Glutamatergic neuron (in vitro differentiated cells): ENCODE measurements around the gene GNAT3. TPM values are rescaled to one million over a fixed set of nuclear protein-coding genes. Genes with fewer than 3 reads are reported as not detected.

Source experiments
- DNase-seq: peaks from one replicate; pipeline ENCODE4 v3.0.0; 2022
- H3K27ac Mint-ChIP-seq: one replicate; pipeline ENCODE4 v1.8.0; 2020; ENCODE audit warnings: mild to moderate bottlenecking, mixed read lengths, inconsistent platforms; ENCODE audit not compliant: unreplicated experiment
- H3K27me3 Mint-ChIP-seq: one replicate; pipeline ENCODE4 v1.8.0; 2020; ENCODE audit warnings: mild to moderate bottlenecking, moderate library complexity, mixed read lengths, inconsistent platforms; ENCODE audit not compliant: unreplicated experiment
- H3K36me3 Mint-ChIP-seq: one replicate; pipeline ENCODE4 v1.8.0; 2020; ENCODE audit warnings: mild to moderate bottlenecking, mixed read lengths, inconsistent platforms; ENCODE audit not compliant: unreplicated experiment
- H3K4me1 Mint-ChIP-seq: one replicate; pipeline ENCODE4 v1.8.0; 2020; ENCODE audit warnings: mild to moderate bottlenecking, low read depth, mixed read lengths, inconsistent platforms; ENCODE audit not compliant: unreplicated experiment
- H3K4me3 Mint-ChIP-seq: one replicate; pipeline ENCODE4 v1.8.0; 2020; ENCODE audit warnings: mild to moderate bottlenecking, mixed read lengths, inconsistent platforms; ENCODE audit not compliant: unreplicated experiment
- H3K9me3 Mint-ChIP-seq: one replicate; pipeline ENCODE4 v1.8.0; 2020; ENCODE audit warnings: mild to moderate bottlenecking, moderate library complexity, mixed read lengths, inconsistent platforms; ENCODE audit not compliant: unreplicated experiment
- CTCF ChIP-seq: fragments of 200-600 bp; sonication (generic); IDR thresholded peaks from one replicate; pipeline ENCODE4 v1.5.0; 2021; ENCODE audit not compliant: partially characterized antibody, unreplicated experiment
- total RNA-seq: library from RNA; stranded (reverse); fragmentation: NEBNext Ultra II Directional; extraction: Animal tissue kit (Norgen Biotek cat#: 25700); gene quantifications from one replicate; pipeline ENCODE4 v1.2.1, GENCODE V29; 2021; ENCODE audit not compliant: unreplicated experiment

The GNAT3 gene
- total RNA-seq, 1 donor from 2014 or later = 2.0 TPM

- no peaks in the 10 kb centered on the region for H3K36me3 Mint-ChIP-seq
- no peak for TF ChIP-seq CTCF
- H3K27me3 Mint-ChIP-seq = no peaks in the 10 kb centered on the region
- H3K27ac Mint-ChIP-seq = no peak overlapping the region
- no peak overlapping the region for H3K4me3 Mint-ChIP-seq
- peaks cover 8% of the 10 kb centered on the region for H3K4me1 Mint-ChIP-seq
- no peak for DNase-seq
- peaks cover 2% of the 10 kb centered on the region for H3K9me3 Mint-ChIP-seq
Measured at GRCh38 chr7:80480566-80480965, 31.3 kb downstream of the GNAT3 start.

GRCh38 chr7:80478683-80479082 is 33.2 kb downstream of the GNAT3 start:
- Mint-ChIP-seq H3K4me1 (peaks cover 15% of the 10 kb centered on the region), H3K9me3 (peaks cover 2% of the 10 kb centered on the region), H3K27ac (no peak overlapping the region), H3K36me3 (no peaks in the 10 kb centered on the region), H3K27me3 (no peaks in the 10 kb centered on the region), H3K4me3 (no peak overlapping the region)
- no peak for DNase-seq
- no peak for TF ChIP-seq CTCF

GRCh38 chr7:80476035-80476434 is 35.8 kb downstream of the GNAT3 start:
- H3K4me3 Mint-ChIP-seq = no peak overlapping the region
- H3K4me1 Mint-ChIP-seq = peaks cover 20% of the 10 kb centered on the region
- H3K36me3 Mint-ChIP-seq = no peaks in the 10 kb centered on the region
- no peak for DNase-seq
- H3K9me3 Mint-ChIP-seq = no peaks in the 10 kb centered on the region
- H3K27me3 Mint-ChIP-seq = no peaks in the 10 kb centered on the region
- H3K27ac Mint-ChIP-seq = no peak overlapping the region
- TF ChIP-seq CTCF = no peak

- no peaks in the 10 kb centered on the region for H3K27me3 Mint-ChIP-seq
- H3K36me3 Mint-ChIP-seq = no peaks in the 10 kb centered on the region
- no peaks in the 10 kb centered on the region for H3K9me3 Mint-ChIP-seq
- no peak overlapping the region for H3K4me3 Mint-ChIP-seq
- no peak overlapping the region for H3K27ac Mint-ChIP-seq
- TF ChIP-seq CTCF = no peak
- DNase-seq = no peak
- H3K4me1 Mint-ChIP-seq = peaks cover 20% of the 10 kb centered on the region
Measured at GRCh38 chr7:80475383-80475782, 36.5 kb downstream of the GNAT3 start.

- Mint-ChIP-seq H3K4me1 (peaks cover 21% of the 10 kb centered on the region), H3K9me3 (no peaks in the 10 kb centered on the region), H3K36me3 (no peaks in the 10 kb centered on the region), H3K27ac (no peak overlapping the region), H3K27me3 (no peaks in the 10 kb centered on the region), H3K4me3 (no peak overlapping the region)
- no peak for DNase-seq
- no peak for TF ChIP-seq CTCF
Measured at GRCh38 chr7:80473751-80474150, 38.1 kb downstream of the GNAT3 start.
